ENCODE results near the gene CREB3L2.

Gene CREB3L2

GRCh38 chr7:137951700-137952425 lies 50.0 kb downstream of the CREB3L2 start:
- DNase-seq (ENCODE audit: low read depth) = no peak

- no peak for DNase-seq (ENCODE audit: low read depth)
Measured at GRCh38 chr7:137950967-137951366, 50.9 kb downstream of the CREB3L2 start.

GRCh38 chr7:137950263-137950621 lies 51.6 kb downstream of the CREB3L2 start:
- DNase-seq (ENCODE audit: low read depth) = no peak

GRCh38 chr7:137949416-137950262 lies 52.2 kb downstream of the CREB3L2 start:
- no peak for DNase-seq (ENCODE audit: low read depth)

- no peak for DNase-seq (ENCODE audit: low read depth)
Measured at GRCh38 chr7:137948845-137949330, 53.0 kb downstream of the CREB3L2 start.

- no peak for DNase-seq (ENCODE audit: low read depth)
Measured at GRCh38 chr7:137948083-137948844, 53.6 kb downstream of the CREB3L2 start.

GRCh38 chr7:137947046-137947445 lies 54.8 kb downstream of the CREB3L2 start:
- DNase-seq (ENCODE audit: low read depth) = no peak

GRCh38 chr7:137946011-137946410 lies 55.9 kb downstream of the CREB3L2 start:
- DNase-seq (ENCODE audit: low read depth) = no peak

- no peak for DNase-seq (ENCODE audit: low read depth)
Measured at GRCh38 chr7:137944168-137944567, 57.7 kb downstream of the CREB3L2 start.

- peak; percentile 89 for DNase-seq (ENCODE audit: low read depth)
Measured at GRCh38 chr7:137943132-137943551, 58.7 kb downstream of the CREB3L2 start.

GRCh38 chr7:137942484-137943115 lies 59.3 kb downstream of the CREB3L2 start:
- no peak for DNase-seq (ENCODE audit: low read depth)

- no peak for DNase-seq (ENCODE audit: low read depth)
Measured at GRCh38 chr7:137940656-137941518, 61.0 kb downstream of the CREB3L2 start.

- DNase-seq (ENCODE audit: low read depth) = no peak
Measured at GRCh38 chr7:137940218-137940617, 61.7 kb downstream of the CREB3L2 start.

- DNase-seq (ENCODE audit: low read depth) = peak; percentile 82
Measured at GRCh38 chr7:137937202-137937560, 64.7 kb downstream of the CREB3L2 start.

GRCh38 chr7:137936509-137937201 lies 65.2 kb downstream of the CREB3L2 start:
- DNase-seq (ENCODE audit: low read depth) = no peak

- no peak for DNase-seq (ENCODE audit: low read depth)
Measured at GRCh38 chr7:137935884-137936508, 65.9 kb downstream of the CREB3L2 start.

GRCh38 chr7:137934941-137935883 lies 66.7 kb downstream of the CREB3L2 start:
- no peak for DNase-seq (ENCODE audit: low read depth)

- DNase-seq (ENCODE audit: low read depth) = no peak
Measured at GRCh38 chr7:137934176-137934826, 67.6 kb downstream of the CREB3L2 start.

Measured in stromal cell of bone marrow (primary cell).